ENCODE data around the gene CFAP58.

CFAP58 gene

DNA sequence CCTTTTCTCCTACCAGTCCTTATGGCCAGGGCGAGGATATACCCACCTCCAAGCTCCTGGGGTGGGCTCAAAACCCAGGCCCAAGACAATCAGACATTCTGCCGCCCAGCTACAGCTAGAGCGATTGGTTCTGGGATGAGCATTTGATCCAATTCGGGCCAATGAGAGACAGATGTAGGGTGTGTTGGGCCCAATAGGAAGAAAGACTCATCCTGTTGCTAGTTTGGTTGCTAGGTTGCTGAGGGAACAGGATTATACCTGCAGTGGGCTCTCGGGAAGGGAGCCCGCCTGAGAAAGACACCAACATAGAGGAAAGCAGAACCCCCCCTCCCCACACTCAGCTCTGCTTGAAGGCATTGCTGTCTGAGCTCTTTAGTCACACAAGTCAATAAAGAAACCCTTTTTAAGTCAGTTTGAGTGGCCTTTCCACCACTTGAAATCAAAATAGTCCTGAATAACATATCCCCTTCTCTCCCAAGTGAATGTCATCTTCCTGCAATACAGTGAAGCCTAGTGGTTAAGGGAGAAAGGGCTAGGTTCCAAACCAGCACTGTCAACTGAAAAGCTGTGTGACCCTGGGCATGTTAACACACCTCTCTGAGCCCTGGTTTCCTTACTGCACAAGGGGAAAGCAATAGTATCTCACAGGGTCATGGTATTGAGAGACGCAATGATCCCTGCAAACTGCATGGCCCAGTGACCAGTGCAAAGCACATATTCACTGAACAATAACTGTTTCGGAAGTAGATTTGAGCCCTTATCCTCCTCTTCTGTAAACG, 37.1 kb upstream of the CFAP58 start:
- H3K9ac ChIP-seq (ENCODE audit: low read length) = no peak overlapping the region
- no peaks in the 10 kb centered on the region for H3K27me3 ChIP-seq (ENCODE audit: control insufficient read depth, insufficient read depth, low read length)
- no peak overlapping the region for H3K27ac ChIP-seq (ENCODE audit: low read depth, low read length)
- peaks cover 14% of the 10 kb centered on the region for H3K4me1 ChIP-seq (ENCODE audit: control insufficient read depth, insufficient read depth, low read length)
- peaks cover 31% of the 10 kb centered on the region for H3K36me3 ChIP-seq (ENCODE audit: control insufficient read depth, insufficient read depth, low read length)
- no peak overlapping the region for H3K4me3 ChIP-seq (ENCODE audit: low read length)

DNA sequence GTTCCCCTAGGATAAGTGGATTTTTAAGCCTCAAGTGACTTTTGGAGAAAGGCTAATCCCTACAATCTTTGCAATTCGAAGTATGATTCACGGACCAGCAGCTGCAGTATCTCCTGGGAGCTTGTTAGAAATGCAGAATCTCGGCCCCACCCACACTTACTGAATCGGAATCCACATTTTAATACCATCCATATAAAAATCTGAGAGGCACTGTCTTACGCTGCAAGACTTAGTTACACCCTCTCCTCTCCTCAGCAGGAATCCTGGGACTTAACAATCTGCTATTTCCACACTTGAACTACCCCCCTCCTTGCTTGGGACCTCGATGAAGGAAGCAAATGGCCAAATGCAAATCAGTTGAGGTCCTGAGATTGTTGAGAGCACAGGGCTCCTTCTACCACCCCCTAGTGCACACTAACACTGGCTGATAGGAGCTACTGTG, 36.3 kb upstream of the CFAP58 start:
- no peak overlapping the region for H3K9ac ChIP-seq (ENCODE audit: low read length)
- peaks cover 31% of the 10 kb centered on the region for H3K36me3 ChIP-seq (ENCODE audit: control insufficient read depth, insufficient read depth, low read length)
- no peak overlapping the region for H3K4me3 ChIP-seq (ENCODE audit: low read length)
- H3K27ac ChIP-seq (ENCODE audit: low read depth, low read length) = no peak overlapping the region
- H3K27me3 ChIP-seq (ENCODE audit: control insufficient read depth, insufficient read depth, low read length) = no peaks in the 10 kb centered on the region
- H3K4me1 ChIP-seq (ENCODE audit: control insufficient read depth, insufficient read depth, low read length) = peaks cover 20% of the 10 kb centered on the region

DNA sequence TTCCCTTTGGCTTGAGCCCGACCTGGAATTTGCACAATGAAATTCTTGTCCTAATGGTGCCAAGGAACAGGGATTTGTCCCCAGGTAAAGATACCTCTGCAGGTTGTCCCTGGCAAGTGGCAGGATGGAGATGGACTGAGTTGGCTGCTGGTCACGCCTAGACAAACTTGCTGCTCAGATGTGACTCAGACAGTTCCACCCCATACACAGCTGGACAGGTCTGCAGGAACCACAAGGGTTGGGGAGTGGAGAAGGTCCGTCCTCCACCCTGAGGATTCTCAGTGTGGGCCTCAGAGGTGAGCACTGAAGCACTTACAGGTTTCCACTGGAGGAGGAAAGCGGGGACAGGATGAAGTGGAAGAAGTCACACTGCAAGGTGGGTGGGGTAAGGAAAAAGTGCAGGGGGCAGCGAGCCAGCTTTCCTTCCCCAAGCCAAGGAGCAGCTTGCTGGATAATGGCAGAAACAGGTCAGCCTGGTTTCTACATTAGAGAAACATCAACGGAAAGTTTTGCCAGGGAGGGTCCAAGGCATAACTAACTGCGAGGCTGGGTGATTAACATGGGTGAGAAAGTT, 35.8 kb upstream of the CFAP58 start:
- H3K9ac ChIP-seq (ENCODE audit: low read length) = no peak overlapping the region
- peaks cover 21% of the 10 kb centered on the region for H3K4me1 ChIP-seq (ENCODE audit: control insufficient read depth, insufficient read depth, low read length)
- no peaks in the 10 kb centered on the region for H3K27me3 ChIP-seq (ENCODE audit: control insufficient read depth, insufficient read depth, low read length)
- H3K4me3 ChIP-seq (ENCODE audit: low read length) = no peak overlapping the region
- H3K36me3 ChIP-seq (ENCODE audit: control insufficient read depth, insufficient read depth, low read length) = peaks cover 29% of the 10 kb centered on the region
- no peak overlapping the region for H3K27ac ChIP-seq (ENCODE audit: low read depth, low read length)

DNA sequence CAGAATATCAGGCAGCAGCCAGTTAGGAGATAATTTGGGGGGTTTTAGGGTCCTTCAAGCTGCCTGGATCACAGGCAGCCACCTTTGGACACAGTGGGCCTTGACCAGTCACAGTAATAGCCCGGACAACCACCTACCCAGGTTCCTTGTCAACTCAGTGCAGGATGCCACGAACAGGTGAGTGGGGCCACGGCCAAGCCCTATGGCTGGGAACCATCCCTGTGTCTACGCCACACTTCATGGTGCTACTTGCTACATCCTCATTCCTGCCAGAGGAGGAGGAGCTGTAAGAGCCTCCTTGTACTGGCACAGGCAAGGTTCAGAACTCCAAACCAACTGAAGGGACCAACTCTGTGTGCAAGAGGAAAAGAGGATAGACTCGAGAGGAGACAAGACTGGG, 35.3 kb upstream of the CFAP58 start:
- Histone ChIP-seq H3K36me3 (ENCODE audit: control insufficient read depth, insufficient read depth, low read length) (peaks cover 24% of the 10 kb centered on the region), H3K27me3 (ENCODE audit: control insufficient read depth, insufficient read depth, low read length) (no peaks in the 10 kb centered on the region), H3K4me1 (ENCODE audit: control insufficient read depth, insufficient read depth, low read length) (peaks cover 21% of the 10 kb centered on the region), H3K27ac (ENCODE audit: low read depth, low read length) (no peak overlapping the region), H3K9ac (ENCODE audit: low read length) (no peak overlapping the region), H3K4me3 (ENCODE audit: low read length) (no peak overlapping the region)

DNA sequence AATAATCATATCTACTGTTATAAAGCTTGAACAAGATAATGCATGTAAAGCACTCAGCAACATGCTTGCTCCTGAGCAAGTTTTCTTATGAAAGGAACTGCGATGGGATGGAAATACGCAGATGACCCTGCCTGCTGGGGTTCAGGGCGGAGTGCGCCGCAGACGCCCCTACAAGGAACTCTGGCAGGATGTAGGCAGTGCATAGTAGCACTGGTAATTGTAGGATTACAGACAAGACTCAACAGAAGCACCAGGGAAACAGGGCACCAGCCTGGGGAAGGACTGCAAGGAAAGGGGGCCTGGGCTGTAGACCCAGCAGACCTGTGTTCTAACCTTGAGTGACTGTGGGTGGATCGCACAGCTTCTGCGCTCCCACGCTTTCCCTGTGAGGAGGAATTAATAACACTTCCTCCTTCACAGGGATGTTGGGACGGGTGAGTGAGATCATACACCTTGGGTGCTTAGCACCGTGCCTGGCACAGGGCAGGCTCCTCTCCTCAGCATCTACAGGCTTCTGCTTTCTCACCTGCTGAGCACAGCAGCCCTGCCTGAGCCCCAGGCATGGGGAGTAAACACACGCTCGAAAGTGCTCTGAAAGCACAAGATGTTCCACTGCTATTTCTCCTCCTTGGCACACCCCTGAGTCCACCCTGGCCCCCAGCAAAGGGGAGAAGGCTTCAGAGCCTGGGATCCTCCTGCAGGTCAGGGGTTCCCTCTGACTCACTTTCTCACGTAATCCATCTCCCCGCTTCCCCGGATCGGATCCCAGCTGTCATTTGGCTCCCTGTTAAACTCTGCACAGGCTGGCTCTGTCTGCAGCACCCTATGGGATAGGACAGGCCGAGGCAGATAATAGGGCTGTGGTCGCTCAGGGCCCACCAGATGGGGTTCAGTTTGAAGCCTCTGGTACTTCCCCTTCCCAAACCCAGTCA, 34.6 kb upstream of the CFAP58 start:
- Histone ChIP-seq H3K27ac (ENCODE audit: low read depth, low read length) (no peak overlapping the region), H3K4me3 (ENCODE audit: low read length) (no peak overlapping the region), H3K9ac (ENCODE audit: low read length) (no peak overlapping the region), H3K27me3 (ENCODE audit: control insufficient read depth, insufficient read depth, low read length) (no peaks in the 10 kb centered on the region), H3K4me1 (ENCODE audit: control insufficient read depth, insufficient read depth, low read length) (peaks cover 21% of the 10 kb centered on the region), H3K36me3 (ENCODE audit: control insufficient read depth, insufficient read depth, low read length) (peaks cover 17% of the 10 kb centered on the region)

DNA sequence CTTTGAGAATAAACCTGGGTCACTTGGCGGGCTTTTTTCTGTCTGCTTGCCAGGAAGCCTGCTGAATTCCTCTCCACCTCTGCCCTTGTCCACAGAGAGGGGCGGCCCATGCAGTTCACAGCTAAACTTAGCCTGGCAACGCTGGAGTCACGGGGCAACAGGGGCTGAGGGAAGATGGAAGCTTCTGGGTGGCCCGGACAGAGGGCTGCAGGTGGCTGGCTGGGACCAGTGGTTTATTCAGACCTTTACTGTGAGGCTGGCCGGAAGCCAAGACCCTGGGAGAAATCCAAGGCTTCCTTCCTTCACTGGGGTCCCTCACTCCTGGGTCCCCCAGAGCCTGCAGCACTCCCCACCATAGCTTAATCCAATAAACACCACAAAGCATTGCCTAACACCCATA, 32.4 kb upstream of the CFAP58 start:
- H3K9ac ChIP-seq (ENCODE audit: low read length) = no peak overlapping the region
- peaks cover 30% of the 10 kb centered on the region for H3K4me1 ChIP-seq (ENCODE audit: control insufficient read depth, insufficient read depth, low read length)
- H3K4me3 ChIP-seq (ENCODE audit: low read length) = no peak overlapping the region
- H3K27me3 ChIP-seq (ENCODE audit: control insufficient read depth, insufficient read depth, low read length) = no peaks in the 10 kb centered on the region
- H3K27ac ChIP-seq (ENCODE audit: low read depth, low read length) = no peak overlapping the region
- H3K36me3 ChIP-seq (ENCODE audit: control insufficient read depth, insufficient read depth, low read length) = no peaks in the 10 kb centered on the region

DNA sequence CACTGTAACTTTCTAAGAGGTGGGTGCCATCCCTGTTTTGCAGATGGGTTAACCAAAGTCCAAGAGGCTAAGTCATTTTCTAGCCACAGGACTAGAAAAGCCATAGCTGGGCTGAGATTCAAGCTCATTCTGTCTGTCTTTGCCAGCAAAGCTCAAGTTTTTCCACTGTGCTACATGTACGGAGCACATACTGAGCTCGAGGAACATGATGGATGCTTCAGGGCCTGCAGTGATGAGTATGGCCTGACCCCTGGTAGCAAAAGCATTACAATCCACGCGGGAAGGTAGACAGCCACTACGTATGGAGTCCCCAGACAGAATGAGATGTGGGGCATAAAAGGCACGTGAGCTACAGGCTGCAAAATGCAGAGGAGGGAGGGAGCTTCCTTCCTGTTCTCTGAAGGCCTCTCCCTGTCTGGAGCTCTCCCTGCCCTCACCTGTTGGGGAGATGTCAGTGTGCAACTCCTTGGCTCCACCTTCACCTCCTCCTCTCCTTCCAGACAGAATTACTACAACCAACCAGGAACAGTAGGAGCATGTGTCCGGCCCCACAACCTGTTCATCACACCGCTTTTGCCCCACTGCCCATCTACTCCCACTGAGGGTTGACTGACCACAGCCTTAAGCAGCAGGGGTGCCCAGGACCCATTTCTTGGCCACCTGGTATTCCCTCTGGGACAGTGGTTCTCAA, 31.8 kb upstream of the CFAP58 start:
- Histone ChIP-seq H3K4me1 (ENCODE audit: control insufficient read depth, insufficient read depth, low read length) (peaks cover 28% of the 10 kb centered on the region), H3K27me3 (ENCODE audit: control insufficient read depth, insufficient read depth, low read length) (no peaks in the 10 kb centered on the region), H3K27ac (ENCODE audit: low read depth, low read length) (no peak overlapping the region), H3K36me3 (ENCODE audit: control insufficient read depth, insufficient read depth, low read length) (no peaks in the 10 kb centered on the region), H3K4me3 (ENCODE audit: low read length) (no peak overlapping the region), H3K9ac (ENCODE audit: low read length) (no peak overlapping the region)

DNA sequence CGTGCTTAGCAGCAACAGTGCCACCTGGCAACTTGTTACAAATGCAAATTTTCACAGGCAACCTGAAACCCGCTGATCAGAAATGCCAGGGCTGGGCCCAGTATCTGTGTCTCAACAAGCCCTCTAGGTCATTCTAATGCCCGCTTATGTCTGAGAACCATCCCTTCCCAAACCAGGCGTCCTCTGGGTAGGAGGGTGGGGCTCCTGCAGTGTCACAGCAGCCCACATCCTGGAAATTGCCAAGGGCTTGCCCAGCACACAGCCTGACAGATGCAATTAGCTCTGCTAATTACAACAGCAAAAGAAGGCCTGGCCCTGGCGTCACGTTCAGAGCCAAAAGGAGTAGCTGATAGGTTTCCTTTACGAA, 31.2 kb upstream of the CFAP58 start:
- no peaks in the 10 kb centered on the region for H3K36me3 ChIP-seq (ENCODE audit: control insufficient read depth, insufficient read depth, low read length)
- no peak overlapping the region for H3K27ac ChIP-seq (ENCODE audit: low read depth, low read length)
- H3K9ac ChIP-seq (ENCODE audit: low read length) = no peak overlapping the region
- H3K4me3 ChIP-seq (ENCODE audit: low read length) = no peak overlapping the region
- no peaks in the 10 kb centered on the region for H3K27me3 ChIP-seq (ENCODE audit: control insufficient read depth, insufficient read depth, low read length)
- H3K4me1 ChIP-seq (ENCODE audit: control insufficient read depth, insufficient read depth, low read length) = peaks cover 27% of the 10 kb centered on the region

DNA sequence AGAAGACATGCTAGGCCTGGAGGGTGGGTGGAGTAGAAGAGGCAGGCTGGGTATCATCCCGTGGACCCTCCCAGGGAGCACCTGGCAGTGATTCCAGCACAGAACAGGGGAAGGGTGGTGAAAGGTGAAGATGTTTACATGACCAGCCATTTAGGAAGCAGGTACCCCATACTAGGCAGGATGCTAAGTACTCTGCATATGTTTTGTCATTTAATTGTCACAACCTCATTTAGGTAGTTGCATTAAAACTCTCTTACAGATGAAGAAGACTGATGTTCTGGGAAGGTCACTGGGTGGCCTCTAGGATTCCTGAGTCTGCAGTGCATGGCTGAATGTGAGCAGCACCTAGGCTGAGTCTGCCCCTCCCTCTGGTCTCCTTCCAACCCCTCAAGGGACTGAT, 30.5 kb upstream of the CFAP58 start:
- Histone ChIP-seq H3K4me3 (ENCODE audit: low read length) (no peak overlapping the region), H3K4me1 (ENCODE audit: control insufficient read depth, insufficient read depth, low read length) (peaks cover 34% of the 10 kb centered on the region), H3K27ac (ENCODE audit: low read depth, low read length) (no peak overlapping the region), H3K36me3 (ENCODE audit: control insufficient read depth, insufficient read depth, low read length) (no peaks in the 10 kb centered on the region), H3K27me3 (ENCODE audit: control insufficient read depth, insufficient read depth, low read length) (no peaks in the 10 kb centered on the region), H3K9ac (ENCODE audit: low read length) (no peak overlapping the region)

DNA sequence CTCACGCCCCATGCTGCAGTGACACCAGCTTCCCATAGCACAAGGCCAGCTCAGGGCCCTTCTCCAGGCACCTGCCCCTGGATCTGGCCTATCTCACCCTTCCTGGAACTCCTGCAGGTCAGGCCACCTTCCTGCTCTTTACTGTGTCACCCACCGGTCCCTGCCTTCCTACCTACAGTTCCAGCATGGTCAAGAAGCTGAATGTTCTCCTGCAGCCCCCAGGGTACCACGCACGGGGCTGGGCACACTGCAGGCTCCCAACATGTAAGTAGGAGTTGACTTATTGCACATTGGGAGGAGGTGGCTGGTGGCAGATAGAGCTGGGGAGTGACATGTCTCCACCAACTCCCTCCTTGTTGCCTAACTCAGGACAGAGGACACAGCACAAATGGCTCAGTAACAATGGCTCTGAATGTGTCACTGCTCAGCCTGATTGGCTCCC, 29.9 kb upstream of the CFAP58 start:
- no peak overlapping the region for H3K9ac ChIP-seq (ENCODE audit: low read length)

DNA sequence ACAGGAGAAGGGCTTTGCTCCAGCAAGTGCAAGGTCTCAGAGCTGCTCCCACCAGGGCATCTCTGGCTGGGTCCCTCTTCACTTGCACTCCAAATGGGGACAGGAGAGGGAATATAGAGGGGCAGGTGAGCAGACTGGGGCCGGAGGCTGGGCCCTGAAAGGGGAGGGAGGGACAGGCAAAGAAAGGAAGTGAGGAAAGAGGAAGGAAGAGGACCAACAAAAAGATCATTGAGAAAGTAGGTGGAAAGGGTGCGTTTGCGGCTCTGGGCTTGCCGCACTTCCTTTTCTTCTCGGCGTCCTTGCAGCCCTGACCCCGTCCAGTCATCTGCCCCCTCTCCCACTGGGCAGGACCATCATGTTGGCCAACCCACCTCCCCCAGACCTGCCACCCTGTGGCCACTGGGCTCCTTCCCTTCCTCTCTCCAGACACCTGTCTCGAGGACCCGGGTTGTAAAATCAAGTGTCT, 29.4 kb upstream of the CFAP58 start:
- no peak overlapping the region for H3K4me3 ChIP-seq (ENCODE audit: low read length)
- H3K27me3 ChIP-seq (ENCODE audit: control insufficient read depth, insufficient read depth, low read length) = no peaks in the 10 kb centered on the region
- H3K9ac ChIP-seq (ENCODE audit: low read length) = no peak overlapping the region
- H3K27ac ChIP-seq (ENCODE audit: low read depth, low read length) = no peak overlapping the region
- H3K4me1 ChIP-seq (ENCODE audit: control insufficient read depth, insufficient read depth, low read length) = peaks cover 45% of the 10 kb centered on the region
- H3K36me3 ChIP-seq (ENCODE audit: control insufficient read depth, insufficient read depth, low read length) = no peaks in the 10 kb centered on the region

More for the DNA sequence above, 29.9 kb upstream of the CFAP58 start:
- no peaks in the 10 kb centered on the region for H3K36me3 ChIP-seq (ENCODE audit: control insufficient read depth, insufficient read depth, low read length)
- no peaks in the 10 kb centered on the region for H3K27me3 ChIP-seq (ENCODE audit: control insufficient read depth, insufficient read depth, low read length)
- H3K27ac ChIP-seq (ENCODE audit: low read depth, low read length) = no peak overlapping the region
- no peak overlapping the region for H3K4me3 ChIP-seq (ENCODE audit: low read length)
- H3K4me1 ChIP-seq (ENCODE audit: control insufficient read depth, insufficient read depth, low read length) = peaks cover 41% of the 10 kb centered on the region

DNA sequence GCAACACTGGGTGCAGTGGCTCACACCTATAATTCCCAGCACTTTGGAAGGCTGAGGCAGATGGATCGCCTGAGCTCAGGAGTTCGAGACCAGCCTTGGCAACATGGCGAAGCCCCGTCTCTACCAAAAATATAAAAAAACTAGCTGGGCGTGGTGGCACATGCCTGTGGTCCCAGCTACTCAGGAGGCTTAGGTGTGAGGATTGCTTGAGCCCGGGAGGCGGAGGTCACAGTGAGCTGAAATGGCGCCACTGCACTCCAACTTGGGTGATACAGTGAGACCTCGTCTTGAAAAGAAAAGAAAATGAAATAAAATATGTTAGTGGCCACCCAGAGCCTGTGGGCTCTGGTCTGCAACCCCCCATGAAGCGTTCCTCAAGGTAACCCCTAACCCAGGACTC, 28.7 kb upstream of the CFAP58 start:
- H3K27me3 ChIP-seq (ENCODE audit: control insufficient read depth, insufficient read depth, low read length) = no peaks in the 10 kb centered on the region
- no peaks in the 10 kb centered on the region for H3K36me3 ChIP-seq (ENCODE audit: control insufficient read depth, insufficient read depth, low read length)
- no peak overlapping the region for H3K4me3 ChIP-seq (ENCODE audit: low read length)
- peaks cover 50% of the 10 kb centered on the region for H3K4me1 ChIP-seq (ENCODE audit: control insufficient read depth, insufficient read depth, low read length)
- H3K27ac ChIP-seq (ENCODE audit: low read depth, low read length) = no peak overlapping the region
- H3K9ac ChIP-seq (ENCODE audit: low read length) = no peak overlapping the region

Data from rectal smooth muscle tissue (tissue), 1 donor.